ENCODE measurements around the gene ARL5B.

GRCh38 chr10:18658271-18659124, 733 bp upstream of the ARL5B start:
- TF ChIP-seq CTCF (optimal IDR thresholded peaks at IDR 0.05 in 1 of 3, IDR thresholded peaks at IDR 0.05 in 1 of 3, conservative IDR thresholded peaks at IDR 0.05 in 1 of 3; ENCODE audit: extremely low read depth in 1 of 3, insufficient read depth in 2 of 3, low read length in 3 of 3) (no peak), EZH2 (IDR thresholded peaks at IDR 0.05; ENCODE audit: low read length) (no peak)
